CD4-positive, alpha-beta T cell treated with Interferon gamma for 1 hour (primary cell): ENCODE measurements around the gene POLR3K.

Experiments
- DNase-seq: peaks from one replicate; pipeline ENCODE4 v3.0.0-alpha.2; 2020

POLR3K gene

DNA sequence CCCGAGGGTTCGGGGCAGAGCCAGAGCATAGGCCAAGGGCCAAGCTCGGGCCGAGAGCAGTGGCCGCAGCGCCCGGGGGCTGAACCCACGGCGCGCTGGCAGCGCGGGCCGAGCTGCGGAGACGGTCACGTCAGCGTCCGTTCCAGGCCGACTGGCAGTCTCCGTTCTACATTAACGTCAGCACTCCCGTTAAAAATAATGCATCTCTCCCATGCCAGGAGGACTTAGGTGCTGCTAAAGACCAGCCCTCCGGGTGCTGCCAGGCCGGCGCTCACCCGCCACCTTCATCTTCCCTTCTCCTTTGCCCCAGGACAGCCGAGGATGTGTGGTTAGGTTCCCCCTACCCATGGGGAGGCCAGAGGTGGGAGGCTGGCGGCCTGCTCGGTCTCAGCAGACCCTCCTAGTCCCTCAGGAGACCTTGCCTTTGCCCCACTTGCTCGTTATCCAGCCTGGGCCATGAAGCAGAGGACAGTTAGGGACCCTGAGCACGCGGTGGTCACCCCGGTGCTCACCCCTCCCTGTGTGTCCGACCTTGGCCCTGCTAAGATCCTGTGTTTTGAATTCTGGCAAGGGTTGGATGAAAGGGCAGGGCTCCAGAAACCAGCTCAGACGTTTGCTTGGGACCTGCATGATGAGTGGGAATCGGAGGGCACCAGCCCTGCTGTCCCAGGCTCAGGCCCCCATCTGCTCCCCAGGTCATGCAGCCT is 25.2 kb upstream of the POLR3K start:
- DNase-seq, result no peak

DNA sequence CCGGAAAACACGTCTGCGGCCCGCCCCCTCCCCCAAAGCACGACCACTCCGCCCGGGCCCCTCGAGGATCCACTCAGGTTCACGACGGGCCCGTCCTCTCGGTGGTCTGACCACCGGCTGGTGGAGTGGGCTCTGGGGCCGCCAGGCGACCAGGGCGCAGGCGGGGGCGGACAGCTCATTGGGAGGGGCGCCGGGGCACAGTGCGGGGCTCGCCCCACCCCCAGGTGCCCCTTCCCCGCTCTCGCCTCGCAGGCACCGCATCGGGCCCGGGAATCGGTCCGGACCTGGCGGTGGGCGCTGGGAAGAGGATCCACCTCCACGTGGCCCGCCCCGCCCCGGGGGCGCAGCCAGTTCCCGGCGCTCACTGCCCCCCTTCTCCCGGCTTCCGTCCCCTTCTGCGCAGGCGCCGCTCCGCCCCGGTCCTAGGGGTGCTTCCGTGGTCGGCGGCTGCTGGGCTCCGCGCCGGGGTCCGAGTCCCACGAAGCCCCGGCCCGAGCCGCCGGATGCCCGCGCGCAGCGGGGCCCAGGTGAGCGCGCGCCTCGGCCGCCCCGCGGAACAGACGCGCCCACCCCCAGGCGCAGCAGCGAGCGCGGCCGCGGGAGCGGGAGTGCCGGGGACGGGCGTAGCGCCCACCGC is 24.5 kb upstream of the POLR3K start, which contains the start of gene MPG:
MPG (plus strand) TSS at position 419 of the 637 bp plus-strand sequence; CDS start at position 504, 85 bp downstream.
- DNase-seq, result peak; percentile 78

DNA sequence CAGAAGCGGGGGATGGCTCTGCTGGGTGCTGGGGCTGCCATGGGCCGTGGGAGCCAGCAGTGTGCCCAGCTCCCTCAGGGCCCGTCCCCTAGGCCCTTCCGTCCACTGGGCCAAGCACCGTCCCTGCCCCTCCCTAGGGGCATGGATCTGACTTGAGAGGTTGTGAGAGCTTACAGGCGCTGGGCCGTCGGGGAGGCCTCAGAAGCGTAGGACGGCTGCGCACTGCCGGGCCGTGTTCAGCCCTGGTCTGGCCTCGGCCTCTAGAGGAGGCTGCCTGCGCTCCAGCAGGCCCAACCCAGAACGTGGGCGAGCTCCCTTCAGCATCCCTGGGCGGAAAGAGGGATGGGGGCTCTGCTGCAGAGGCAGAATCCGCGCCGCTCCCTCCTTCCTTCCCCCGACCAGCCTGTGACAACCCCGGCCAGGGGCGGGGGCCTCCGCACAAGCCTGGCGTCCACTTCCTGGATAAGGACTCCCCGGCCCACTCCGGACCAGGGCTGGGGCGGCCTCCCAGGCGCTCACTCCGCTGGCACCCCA is 23.9 kb upstream of the POLR3K start:
- no peak for DNase-seq

DNA sequence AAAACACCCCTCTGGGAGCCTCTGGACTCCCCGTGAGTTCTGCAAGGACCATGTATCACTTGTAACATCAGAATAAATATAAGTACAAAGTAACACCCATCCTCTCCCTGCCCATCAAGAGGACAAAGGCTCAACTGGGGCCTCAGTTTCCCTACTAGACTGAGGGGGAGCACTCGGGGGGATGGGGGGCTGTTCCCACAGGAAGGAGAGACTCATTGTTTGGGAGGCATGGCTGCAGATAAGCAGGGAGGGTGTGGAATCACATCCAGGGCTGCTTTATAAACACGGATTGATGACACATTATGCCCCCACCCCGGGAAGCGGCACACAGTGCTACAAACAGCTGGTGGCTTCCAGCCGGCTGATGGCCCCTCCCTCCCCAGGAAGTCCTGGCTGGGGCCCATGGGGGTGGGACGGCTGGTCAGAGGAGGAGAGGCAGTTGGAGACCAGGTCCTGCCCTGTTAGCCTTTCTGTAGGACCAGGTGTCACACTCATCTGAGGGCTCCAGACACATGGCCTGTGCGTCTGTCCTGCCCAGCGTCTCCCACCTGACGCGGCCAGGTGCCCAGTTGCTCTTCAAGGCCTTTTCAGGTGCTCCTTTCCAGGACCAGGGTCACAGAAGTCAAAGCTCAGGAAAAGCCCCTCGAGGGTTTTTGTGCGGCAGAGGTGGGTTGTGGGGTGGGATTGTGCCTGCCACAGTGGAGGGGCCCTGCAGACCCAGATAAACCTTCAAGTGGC is 23.3 kb upstream of the POLR3K start:
- no peak for DNase-seq

DNA sequence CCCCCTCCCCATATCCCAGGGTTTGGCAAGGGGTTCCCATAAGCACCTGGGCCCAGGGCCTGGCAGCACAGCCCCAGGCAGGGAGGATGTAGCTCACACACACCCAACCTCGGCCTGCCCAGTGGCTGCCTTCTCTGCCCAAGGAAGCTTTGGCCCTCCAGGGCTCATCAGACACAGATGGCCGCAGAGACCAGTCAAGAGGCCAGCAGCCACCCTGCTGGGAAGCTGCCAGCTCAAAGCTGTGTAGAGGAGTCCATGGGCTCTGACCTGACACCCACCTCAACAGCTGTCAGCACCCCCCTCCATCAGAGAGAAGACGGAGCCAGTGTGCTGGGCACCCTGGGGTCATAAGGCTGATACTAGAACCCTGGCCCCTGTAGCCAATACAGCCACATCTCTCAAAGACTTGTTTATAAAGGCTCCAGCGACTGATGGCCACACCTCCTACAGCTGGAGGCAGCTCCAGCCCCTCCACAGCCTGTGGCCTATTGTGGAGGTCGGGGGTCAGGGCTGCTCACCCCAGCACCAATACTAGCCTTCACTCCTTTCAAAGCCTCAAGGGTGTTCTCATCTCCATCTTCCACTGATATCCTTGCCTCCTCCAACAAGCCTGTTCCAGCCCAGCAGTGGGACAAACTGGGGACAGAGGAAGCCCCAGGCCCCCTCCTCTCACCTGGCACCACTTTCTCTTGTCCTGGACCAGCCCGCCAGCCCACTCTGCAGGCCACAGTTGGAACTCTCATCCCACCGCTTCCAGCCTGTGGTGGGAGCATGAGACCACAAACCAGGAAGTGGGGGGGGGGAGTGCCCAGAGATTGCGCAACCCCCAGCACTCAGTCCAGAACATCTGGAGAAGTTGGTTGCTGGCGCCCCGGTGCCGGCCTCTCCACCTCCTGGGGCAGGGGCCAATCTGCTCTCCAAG is 22.4 kb upstream of the POLR3K start:
- DNase-seq, result no peak

DNA sequence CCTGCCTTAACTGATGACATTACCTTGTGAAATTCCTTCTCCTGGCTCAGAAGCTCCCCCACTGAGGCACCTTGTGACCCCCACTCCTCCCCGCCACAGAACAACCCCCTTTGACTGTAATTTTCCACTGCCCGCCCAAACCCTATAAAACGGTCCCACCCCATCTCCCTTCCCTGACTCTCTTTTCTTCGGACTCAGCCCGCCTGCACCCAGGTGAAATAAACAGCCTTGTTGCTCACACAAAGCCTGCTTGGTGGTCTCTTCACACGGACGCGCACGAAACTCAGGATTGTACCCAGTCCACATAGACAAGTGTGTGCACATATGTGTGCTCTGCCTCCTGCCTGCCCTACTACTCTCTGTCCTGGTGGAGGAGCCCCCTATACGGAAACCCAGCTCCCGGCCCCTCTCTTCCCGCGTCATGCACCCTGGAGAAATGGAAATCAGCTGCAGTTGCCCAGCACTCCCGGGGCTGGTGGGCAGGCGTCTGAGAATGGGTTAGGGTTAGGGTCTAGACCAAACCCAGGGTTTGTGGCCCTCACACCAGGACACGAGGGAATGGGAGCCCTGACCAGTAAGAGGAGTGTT is 21.4 kb upstream of the POLR3K start:
- no peak for DNase-seq

DNA sequence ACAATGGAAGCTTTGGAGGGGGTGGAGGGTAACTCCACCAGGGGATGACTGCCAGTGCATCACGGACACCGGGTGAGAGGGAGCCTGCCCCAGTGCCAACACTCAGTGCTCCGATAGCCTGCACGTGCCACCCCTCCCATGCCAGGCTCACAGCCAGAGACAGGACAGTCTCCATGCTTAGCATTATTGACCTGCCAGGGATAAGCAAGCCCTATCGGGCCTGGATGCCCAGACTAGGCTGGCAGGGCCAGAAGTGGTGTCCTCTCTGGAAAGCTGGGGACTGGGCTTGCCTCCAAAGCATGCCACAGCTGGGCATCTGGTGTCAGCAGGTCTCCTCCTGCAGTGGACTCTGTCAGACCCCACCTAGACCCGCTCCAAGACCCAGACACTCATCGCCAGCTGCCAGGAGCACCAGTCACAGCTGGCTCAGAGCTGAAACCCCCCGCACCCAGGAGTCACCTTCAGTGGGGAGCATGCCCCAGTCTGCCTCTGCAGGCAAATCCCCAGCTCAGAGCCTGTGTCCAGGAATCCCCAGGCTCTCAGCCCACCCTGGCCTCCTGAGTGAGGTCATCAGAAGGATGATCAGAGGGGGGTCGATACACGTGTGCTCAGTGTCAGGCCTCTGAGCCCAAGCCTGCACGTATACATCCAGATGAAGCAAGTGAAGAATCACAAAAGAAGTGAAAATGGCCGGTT is 20.8 kb upstream of the POLR3K start:
- DNase-seq, result no peak

DNA sequence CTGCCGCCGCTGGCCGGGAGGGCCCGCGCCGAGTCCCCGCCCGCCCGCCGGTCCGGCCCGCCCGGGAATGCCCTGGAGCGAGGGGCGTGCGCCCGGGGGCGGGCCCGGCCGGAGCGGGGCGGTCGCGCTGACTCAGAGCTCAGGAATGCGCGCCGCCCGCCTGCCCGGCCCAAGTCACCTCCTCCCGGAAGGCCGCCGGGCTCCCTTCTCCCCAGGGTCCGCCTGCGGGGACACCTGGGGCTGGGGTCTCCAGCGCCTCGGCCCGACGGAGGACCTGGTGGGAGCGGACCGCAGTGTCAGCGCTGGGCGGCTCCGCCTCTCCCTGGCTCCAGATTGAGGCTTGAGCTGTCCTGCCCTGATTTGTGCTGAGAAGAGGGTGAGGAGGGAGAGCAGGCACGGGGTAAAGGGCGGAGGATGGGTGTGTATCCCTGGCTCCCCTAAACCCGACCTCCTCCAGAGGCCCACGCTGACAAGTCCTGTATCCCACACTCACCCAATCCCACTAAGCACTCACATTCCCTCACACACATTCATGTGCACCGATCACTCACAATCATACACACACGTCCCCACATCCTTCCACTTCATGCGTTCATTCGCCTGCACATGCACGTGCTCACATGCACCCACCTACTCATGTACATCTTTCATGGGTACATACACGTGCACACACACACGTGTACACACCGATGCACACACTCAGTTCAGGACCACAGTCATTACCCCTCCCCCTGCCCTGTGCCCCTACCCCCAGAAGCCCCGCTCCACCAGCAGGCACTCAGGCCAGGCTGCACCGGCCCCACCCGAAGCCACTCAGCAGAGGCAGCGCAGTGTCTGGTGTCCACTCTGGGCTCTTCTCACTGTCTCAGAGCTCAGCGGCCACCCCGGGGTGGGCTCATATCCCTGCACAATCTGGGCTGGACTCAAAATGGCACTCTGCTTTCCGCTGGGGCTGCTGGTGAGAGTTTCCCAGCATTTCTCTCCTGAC is 19.4 kb upstream of the POLR3K start, which contains the start of gene RHBDF1:
RHBDF1 (minus strand) TSS at position 71 of the 988 bp plus-strand sequence. CDS start 7,616 bp downstream, outside the sequence.
- DNase-seq, result no peak

DNA sequence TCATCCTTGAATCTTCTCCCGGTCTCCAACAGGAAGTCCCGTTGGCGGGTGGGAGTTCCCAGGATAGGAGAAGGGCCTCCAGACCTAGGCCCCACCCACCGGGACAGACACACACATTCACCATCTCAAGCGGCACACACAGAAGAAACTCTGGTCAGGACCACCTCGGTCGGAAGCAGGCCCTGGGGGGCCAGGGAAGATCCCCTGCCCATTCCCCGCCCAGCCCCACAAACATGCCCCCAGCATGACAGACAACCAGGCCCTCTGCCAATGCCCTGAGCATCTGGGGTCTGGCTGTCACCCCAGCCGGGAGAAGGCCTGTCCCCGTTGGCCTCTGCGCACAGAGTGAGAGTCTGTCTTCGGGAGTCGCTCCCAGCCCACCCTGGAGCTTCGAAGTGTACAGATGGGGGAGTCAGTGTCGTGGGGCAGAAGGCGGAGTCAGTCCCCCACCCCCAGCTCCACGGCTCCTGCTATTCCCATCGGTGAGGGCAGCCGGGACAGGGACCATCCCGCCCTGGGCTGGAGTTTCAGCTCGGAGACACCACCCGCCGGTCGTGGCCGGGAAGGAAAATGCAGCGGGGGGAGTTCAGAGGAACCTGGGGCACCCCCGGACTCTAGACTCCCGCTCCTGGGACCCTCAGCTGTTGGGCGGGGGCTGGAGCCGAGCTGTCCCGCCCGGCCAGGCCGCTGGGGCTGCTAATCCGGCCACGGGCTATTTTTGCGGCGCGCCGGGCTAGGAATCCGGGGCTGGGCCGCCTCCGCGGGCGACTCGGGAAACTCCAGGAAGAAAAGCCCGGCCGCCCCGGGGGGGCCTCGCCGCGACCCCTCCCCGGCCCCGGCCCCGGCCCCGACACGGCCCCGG is 18.4 kb upstream of the POLR3K start:
- no peak for DNase-seq

DNA sequence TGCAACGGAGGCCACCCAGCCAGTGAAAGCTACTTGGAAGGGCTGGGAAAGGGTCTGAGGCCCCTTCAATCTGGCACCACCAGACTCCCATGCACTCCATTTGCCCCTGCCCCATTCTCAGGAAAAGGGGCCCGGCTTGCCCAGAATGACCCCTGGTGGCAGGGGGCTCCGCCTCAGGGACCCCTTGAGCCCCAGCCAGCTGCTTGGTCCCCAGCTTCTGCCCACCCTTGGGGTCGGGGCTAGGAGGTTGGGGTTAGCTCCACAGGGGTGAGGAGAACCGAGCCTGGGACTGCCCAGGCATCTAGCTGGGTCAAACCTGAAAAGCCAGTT is 17.8 kb upstream of the POLR3K start:
- no peak for DNase-seq

DNA sequence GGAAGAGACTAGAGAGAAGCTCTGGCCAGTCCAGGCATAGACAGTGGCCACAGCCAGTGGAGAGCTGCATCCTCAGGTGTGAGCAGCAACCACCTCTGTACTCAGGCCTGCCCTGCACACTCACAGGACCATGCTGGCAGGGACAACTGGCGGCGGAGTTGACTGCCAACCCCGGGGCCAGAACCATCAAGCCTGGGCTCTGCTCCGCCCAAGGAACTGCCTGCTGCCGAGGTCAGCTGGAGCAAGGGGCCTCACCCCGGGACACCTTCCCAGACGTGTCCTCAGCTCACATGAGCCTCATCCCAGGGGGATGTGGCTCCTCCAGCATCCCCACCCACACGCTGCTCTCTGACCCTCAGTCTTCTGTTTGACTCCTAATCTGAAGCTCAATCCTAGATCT is 15.8 kb upstream of the POLR3K start:
- DNase-seq, result no peak

DNA sequence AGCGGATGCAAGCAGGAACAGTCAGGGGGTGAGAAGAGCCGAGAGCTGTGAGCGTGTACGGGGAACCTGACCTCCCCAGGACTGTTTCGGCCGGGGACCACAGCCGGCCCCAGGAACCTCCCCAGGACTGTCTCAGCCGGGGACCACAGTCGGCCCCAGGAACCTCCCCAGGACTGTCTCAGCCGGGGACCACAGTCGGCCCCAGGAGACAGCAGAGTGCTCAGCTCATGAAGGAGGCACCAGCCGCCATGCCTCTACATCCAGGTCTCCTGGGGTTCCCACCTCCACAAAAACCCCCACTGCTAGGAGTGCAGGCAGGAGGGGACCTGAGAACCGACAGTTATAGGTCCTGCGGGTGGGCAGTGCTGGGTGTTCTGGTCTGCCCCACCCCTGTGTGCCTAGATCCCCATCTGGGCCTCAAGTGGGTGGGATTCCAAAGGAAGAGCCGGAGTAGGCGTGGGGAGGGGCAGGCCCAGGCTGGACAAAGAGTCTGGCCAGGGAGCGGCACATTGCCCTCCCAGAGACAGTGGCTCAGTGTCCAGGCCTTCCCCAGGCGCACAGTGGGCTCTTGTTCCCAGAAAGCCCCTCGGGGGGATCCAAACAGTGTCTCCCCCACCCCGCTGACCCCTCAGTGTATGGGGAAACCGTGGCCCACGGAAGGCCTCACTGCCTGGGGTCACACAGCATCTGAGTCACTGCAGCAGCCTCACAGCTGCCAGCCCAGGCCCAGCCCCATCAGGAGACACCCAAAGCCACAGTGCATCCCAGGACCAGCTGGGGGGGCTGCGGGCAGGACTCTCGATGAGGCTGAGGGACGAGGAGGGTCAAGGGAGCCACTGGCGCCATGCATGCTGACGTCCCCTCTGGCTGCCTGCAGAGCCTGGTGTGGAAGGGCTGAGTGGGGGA is 14.7 kb upstream of the POLR3K start:
- DNase-seq, result no peak

DNA sequence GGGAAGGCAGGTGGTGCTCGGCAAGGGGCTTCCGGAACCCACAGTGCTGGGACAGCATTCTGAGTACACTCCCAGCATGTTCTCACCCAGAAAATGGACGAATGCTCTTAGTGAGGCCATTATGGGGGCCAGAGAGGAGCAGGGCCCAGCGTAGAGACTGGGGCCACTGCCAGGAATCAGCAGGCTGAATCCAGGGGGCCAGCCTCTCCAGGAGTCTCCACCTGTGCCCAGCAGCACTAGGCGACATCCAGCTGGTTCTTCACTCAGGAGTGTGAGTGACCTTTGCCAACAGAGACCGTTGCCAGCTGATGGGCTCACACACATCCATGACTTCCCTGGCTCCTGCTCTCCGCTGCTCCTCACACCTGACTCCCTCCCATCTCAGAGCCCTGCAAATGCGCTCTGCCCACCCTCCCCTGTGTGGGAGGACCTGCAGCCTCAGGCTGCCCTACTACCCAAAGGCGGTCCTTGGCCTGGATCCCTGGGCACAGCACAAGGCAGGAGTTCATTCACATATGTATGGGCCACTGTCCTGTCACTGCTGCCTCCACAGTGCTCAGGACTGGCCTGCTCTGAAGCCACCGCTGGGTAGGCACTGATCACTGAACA is 13.9 kb upstream of the POLR3K start:
- DNase-seq, result no peak

DNA sequence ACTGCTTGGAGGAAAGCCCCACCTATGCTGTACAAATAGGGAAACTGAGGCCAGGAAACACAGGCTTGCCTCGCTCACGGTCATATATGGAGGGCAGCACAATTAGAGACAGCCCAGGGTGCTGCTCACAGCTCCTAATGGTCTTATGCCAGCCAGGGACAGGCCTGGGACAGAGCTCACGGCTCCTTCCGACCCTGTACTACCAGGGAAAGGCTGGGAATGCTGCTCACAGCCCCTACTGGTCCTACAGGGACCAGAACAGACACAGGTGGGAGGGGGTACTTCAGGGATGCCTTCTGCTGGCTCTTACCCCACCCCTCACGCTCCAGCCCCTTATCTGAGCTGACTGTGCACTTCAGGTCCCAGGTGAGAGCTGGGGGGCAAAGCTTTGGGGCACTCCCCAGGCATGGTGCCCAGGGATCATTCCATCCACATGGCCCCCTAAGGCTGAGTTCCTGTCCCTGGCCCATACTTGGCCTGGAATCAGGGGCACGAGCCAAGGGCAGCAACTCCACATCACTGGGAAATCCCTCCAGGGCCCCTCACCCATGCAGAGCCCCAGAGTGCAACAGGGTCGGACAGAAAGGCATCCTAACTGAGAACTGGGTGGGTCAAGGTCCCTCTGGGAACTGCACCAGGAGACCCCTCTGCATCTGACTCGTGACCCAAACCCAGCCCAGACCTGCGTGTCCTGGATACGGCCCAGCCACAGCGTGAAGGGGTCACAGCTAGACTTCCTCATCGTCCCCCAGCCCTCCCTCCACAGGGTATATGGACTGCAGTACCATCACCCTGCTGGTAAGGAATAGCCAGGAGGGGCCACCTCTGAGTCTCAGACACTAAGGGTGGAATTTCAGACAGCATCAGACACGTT is 13.1 kb upstream of the POLR3K start:
- no peak for DNase-seq

DNA sequence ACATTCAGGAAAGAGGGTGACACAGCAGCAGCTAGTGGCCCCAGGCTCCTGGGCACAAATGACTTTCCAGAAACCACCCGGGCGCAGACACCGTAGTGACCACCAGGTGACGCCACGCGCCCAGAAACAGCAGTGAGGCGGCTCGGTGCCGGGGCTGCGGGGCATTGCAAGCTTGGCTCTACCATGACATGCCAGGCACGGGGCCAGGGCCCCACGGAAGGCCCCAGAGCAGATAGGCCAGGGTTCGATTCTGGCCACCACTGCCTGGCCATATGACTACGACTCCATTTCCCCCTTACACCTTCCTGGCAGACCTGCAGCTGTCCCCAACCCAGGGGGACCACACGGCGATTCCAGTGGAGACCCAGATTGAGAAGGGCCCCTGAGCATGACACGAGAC is 12.3 kb upstream of the POLR3K start:
- peak; percentile 76 for DNase-seq

DNA sequence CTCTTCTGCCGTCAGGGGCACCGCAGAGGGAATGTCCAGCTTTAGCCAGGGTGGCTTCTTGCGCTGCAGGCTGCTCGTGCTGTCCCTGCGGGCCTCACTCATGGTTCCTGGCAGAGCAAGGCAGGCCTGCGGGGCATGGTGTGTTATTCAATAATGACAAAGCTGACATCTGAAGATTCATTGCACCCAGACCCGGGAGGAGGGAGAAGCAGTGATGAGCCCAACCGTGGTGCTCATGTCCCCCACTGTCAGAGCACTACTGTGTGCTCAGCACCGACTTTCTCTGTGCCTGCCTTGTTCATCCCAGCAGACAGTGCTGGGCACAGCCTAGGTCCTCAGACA is 11.5 kb upstream of the POLR3K start:
- DNase-seq, result no peak
